Subcutaneous abdominal adipose tissue (tissue), 5 donors: ENCODE data around the gene IGF2.
"Not testable (repeated sequence)": the region's sequence is repeated elsewhere in the genome, so short reads cannot be mapped to it uniquely, and the experiment has no call there.

Experiments
- H3K27ac ChIP-seq: one replicate; pipeline ENCODE4 v1.7.0; 2013; ENCODE audit warnings: low read depth, mild to moderate bottlenecking, inconsistent platforms, low read length, moderate library complexity
- H3K27me3 ChIP-seq, 5 donors: one replicate each; pipeline ENCODE4 v1.7.0; 2013; ENCODE audit warnings: low read length in 5 of 5, inconsistent platforms in 1 of 5; ENCODE audit not compliant: control insufficient read depth in 5 of 5, insufficient read depth in 4 of 5
- H3K36me3 ChIP-seq, 5 donors: one replicate each; pipeline ENCODE4 v1.7.0; 2013; ENCODE audit warnings: low read length in 5 of 5; ENCODE audit not compliant: control insufficient read depth in 5 of 5, insufficient read depth in 5 of 5
- H3K4me1 ChIP-seq, 5 donors: one replicate each; pipeline ENCODE4 v1.7.0; 2013; ENCODE audit warnings: low read length in 5 of 5, mild to moderate bottlenecking in 3 of 5, moderate library complexity in 1 of 5; ENCODE audit not compliant: control insufficient read depth in 5 of 5, insufficient read depth in 5 of 5
- H3K4me3 ChIP-seq, 5 donors: one replicate each; pipeline ENCODE4 v1.7.0; 2013; ENCODE audit warnings: low read length in 5 of 5, low read depth in 1 of 5
- H3K9ac ChIP-seq, 5 donors: one replicate each; pipeline ENCODE4 v1.7.0; 2013; ENCODE audit warnings: low read length in 5 of 5, mild to moderate bottlenecking in 4 of 5, moderate library complexity in 3 of 5
- H3K9me3 ChIP-seq, 5 donors: one replicate each; pipeline ENCODE4 v1.7.0; 2013; ENCODE audit warnings: low read length in 5 of 5; ENCODE audit not compliant: control insufficient read depth in 5 of 5
- donor health status: healthy.
- donor health status: healthy.
- donor health status: healthy.
- donor health status: healthy.
- donor health status: healthy.

The IGF2 gene

DNA sequence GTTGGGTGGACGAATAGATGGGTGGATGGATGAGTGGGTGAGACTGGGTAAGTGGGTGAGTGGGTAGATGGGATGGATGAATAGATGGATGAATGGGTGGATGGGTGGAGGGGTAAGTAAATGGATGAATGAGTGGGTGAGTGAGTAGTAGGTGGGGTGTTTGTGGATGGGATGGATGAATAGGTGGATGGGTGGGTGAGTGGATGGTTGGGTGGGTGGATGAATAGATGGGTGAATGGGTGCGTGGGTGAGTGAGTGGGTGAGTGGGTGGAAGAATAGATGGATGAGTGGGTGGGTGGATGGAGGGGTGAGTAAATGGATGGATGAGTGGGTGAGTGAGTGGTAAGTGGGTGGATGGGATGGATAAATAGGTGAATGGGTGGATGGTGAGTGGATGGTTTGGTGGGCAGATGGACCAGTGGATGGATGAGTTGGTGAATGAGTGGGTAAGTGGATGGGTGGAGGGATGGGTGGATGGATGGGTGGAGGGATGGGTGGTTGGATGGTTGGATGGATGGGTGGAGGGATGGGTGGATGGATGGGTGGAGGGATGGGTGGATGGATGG, 12.6 kb downstream of the IGF2 start:
- Histone ChIP-seq H3K4me1 (no peaks in the 10 kb centered on the region), H3K27me3 (peaks cover 7 to 18% (median 8%) of the 10 kb centered on the region in 5 donors), H3K27ac (no peak overlapping the region), H3K36me3 (peaks cover 0 to 6% (median 5%) of the 10 kb centered on the region in 5 donors), H3K9me3 (no peaks in the 10 kb centered on the region), H3K4me3 (no peak overlapping the region), H3K9ac (no peak overlapping the region)

DNA sequence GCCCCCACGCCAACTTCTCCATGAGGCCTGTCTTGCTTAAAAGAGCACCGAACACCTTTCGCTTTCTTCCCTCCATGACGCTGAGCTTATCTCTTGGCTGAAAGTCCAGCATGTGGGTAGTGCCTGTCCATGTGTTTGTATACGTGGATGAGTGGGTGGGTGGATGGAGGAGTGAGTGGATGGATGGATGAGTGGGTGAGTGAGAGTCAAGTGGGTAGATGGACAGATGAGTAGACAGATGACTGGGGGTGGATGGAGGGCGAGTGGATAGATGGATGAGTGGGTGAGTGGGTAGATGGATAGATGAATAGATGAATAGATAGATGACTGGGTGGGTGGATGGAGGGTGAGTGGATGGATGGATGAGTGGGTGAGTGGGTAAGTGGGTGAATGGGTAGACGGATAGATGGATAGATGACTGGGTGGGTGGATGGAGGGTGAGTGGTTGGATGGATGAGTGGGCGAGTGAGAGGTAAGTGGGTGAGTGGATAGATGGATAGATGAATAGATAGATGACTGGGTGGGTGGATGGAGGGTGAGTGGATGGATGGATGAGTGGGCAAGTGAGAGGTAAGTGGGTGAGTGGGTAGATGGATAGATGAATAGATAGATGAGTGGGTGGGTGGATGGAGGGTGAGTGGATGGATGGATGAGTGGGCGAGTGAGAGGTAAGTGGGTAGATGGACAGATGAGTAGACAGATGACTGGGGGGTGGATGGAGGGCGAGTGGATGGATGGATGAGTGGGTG, 14.3 kb downstream of the IGF2 start:
- H3K27ac ChIP-seq, H3K9ac ChIP-seq, H3K4me1 ChIP-seq, H3K9me3 ChIP-seq, H3K36me3 ChIP-seq, H3K4me3 ChIP-seq: not testable (repeated sequence)
- peaks cover 17 to 31% (median 22%) of the 10 kb centered on the region in 5 donors for H3K27me3 ChIP-seq

DNA sequence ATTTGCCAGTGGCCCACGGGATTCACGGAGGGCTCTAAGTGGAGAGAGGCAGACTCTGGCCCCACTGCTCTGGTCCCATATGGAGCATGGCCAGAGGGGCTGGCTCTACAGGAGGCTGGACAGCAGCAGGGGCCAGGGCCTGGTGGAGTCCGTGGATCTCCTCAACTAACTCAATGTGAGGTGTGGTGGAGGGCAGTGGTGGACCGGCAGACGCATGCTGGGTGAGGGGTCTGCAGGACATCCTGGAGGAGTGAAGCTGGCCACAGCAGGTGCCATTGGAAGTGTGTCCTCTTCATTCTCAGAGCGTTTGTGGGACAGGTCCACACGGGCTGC, 15.6 kb downstream of the IGF2 start:
- Histone ChIP-seq H3K9ac (no peak overlapping the region), H3K9me3 (no peaks in the 10 kb centered on the region), H3K36me3 (no peaks in the 10 kb centered on the region), H3K4me3 (no peak overlapping the region), H3K4me1 (no peaks in the 10 kb centered on the region), H3K27me3 (peaks cover 15 to 32% (median 22%) of the 10 kb centered on the region in 5 donors), H3K27ac (no peak overlapping the region)

DNA sequence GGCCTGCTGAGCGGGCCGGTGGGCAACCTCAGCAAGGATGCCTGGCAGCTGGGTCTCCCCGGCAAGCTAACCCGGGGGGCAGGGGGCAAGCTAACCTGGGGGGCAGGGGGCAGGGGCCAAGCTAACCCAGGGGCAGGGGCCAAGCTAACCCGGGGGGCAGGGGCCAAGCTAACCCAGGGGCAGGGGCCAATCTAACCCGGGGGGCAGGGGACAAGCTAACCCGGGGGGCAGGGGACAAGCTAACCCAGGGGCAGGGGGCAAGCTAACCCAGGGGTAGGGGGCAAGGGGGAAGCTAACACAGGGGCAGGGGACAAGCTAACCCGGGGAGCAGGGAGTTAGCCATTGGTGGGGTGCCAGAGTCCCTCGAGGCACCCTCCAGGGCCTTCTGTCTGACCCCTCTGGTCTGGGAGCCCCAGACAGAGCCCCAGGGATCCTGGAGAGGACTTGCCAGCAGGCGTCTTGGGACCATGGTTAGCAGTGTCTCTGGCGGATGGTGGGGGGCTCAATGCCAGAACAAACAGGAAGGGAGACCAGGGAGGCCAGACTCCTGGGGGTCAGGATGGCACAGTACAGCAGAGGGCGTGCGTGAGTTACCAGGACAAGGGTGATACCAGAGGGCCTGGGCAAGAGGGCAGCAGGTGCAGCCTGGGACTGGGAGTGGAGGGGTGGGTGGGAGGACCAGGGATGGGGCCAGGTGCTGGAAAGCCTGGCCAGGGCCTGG, 16.1 kb downstream of the IGF2 start:
- H3K27ac ChIP-seq: no peak overlapping the region
- H3K9ac ChIP-seq: no peak overlapping the region
- H3K9me3 ChIP-seq: no peaks in the 10 kb centered on the region
- no peak overlapping the region for H3K4me3 ChIP-seq
- peaks cover 15 to 32% (median 22%) of the 10 kb centered on the region in 5 donors for H3K27me3 ChIP-seq
- H3K4me1 ChIP-seq: no peaks in the 10 kb centered on the region
- no peaks in the 10 kb centered on the region for H3K36me3 ChIP-seq

DNA sequence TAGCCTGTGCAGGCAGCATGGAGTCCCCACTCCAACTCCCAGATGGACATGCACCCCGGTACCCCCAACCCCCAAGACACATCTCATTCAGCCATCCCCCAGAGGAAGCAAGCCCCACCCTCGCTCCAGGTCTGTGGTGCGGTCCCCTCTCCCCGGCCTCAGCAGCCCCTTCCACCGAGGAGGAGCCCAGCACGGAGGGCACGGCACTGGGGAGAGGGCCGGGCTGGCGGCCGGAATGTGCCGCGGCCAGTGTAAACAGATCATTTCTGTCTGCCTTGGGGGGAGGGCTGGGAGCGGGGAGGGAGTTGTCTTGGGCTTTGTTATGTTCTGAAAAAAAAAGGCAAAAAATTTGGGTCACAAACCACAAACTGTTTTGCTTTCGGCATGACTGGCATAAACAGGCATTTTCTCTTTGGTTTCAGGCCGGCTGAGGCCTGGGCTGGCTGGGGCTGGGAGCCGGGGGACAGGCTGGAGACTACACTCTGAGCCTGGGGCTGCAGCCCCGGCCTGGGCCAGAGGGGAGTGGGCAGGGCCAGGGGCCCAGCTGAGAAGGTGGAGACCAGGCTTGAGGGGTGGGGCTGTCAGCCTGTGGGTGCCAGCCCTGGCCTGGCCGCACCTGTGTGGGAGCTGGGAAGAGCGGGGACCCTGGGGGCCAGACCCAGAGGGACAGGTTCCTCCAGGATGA, 16.8 kb downstream of the IGF2 start:
- no peaks in the 10 kb centered on the region for H3K36me3 ChIP-seq
- no peak overlapping the region for H3K27ac ChIP-seq
- H3K9ac ChIP-seq: no peak overlapping the region
- no peak overlapping the region for H3K4me3 ChIP-seq
- H3K4me1 ChIP-seq: no peaks in the 10 kb centered on the region
- peaks cover 15 to 32% (median 22%) of the 10 kb centered on the region in 5 donors for H3K27me3 ChIP-seq
- peaks cover 0 to 5% (median 2%) of the 10 kb centered on the region in 5 donors for H3K9me3 ChIP-seq

DNA sequence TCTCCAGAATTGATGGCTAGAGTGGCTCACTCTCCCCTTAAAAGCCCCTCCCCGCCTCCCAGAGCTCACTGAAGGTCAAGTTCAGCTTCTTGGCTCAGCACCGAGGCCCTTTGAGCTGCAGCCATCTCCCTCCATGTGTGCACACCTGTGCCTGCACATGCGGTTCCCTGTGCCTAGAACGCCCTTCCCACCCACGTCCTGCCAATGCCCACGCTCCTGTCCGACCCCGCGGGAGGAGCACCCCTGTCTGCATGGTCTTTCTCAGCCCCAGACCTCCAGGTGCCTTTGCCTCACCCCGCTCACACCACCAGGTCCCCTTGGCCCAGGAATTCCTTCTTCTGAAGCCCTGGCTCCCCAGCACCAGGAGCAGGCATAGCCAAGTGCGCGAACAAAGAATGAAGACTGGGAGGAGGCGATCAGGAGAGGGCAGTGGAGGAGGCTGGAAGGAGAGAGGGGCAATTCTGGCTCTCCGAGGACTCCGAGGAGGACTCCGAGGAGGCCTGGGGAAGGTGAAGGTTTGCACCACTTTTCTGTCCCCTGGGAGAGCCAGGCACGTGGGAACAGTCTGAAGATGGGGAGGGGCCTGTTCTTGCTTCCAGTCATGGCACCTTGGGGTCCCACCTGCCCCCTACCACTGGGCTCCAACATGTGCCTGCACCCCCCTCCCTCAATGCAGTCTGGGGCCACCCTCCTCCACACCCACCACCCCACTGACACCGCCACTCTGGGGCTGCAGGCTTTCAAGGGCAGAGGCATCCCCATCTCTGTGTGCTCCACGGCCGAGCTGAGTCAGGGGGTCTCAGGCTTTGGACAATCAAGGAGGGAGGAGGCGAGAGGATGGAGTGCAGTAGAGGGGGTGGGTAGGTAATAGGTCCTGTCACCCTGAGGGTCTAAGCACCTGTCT, 17.7 kb downstream of the IGF2 start:
- Histone ChIP-seq H3K9ac (no peak overlapping the region), H3K27me3 (peaks cover 15 to 32% (median 22%) of the 10 kb centered on the region in 5 donors), H3K27ac (no peak overlapping the region), H3K4me3 (no peak overlapping the region), H3K4me1 (no peaks in the 10 kb centered on the region), H3K36me3 (no peaks in the 10 kb centered on the region), H3K9me3 (peaks cover 0 to 11% (median 5%) of the 10 kb centered on the region in 5 donors)

DNA sequence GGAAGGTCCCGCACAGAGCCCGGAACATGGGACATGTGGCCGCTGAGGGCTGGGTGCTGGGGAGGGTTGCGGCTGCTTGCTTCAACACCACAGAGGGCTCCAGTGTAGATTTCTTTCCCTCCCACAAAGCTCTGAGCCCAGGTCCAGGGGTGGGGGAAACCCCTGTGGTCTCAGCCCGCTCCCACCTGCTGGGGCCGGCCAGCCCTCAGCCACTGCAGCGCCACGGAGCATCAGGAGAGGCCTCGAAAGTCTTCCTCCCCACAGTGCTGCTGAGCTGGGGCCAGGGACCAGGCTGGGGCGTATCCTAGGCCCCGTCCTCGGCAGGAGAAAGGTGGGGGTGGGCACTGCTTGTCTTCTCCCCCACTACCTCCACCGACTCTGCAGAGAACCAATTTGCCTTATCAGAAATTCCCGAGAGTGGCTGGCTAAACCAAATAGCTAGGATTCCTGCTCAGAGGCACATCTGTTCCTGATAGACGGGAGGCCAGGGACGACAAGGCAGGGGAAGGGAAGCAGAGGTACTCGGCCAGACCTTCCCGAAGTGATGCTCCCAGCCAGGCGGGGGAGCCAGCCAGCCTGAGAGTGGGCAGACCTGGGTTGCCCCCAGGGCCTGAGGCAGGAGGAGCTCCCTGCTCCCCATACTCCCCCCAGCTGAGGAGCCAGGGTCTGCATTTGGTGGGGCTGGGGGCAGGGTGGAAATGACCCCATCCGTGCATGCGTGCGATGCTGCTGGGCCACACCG, 18.7 kb downstream of the IGF2 start:
- H3K9me3 ChIP-seq: peaks cover 5 to 20% (median 13%) of the 10 kb centered on the region in 5 donors

DNA sequence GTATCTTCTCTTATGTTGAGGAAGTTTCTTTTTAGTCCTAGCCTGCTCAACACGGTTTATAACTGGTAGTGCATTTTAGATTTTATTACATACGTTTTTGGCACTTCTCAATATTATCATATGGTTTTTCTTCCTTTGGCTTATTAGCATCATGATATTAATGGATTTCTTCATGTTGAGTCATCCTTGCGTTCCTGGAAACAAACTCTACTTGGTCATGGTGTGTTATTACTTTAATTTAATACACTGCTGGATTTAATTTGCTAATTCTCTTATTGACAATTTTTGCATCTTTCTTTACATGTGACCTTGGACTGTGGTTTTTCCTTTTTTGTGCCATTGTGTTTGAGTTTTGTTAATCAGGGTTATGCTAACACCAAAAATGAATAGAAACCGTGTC, 20.5 kb downstream of the IGF2 start:
- H3K4me3 ChIP-seq: no peak overlapping the region
- peaks cover 13 to 26% (median 20%) of the 10 kb centered on the region in 5 donors for H3K27me3 ChIP-seq
- no peaks in the 10 kb centered on the region for H3K36me3 ChIP-seq

More for the DNA sequence above, 18.7 kb downstream of the IGF2 start:
- H3K27ac ChIP-seq: no peak overlapping the region
- H3K4me3 ChIP-seq: no peak overlapping the region
- H3K9ac ChIP-seq: no peak overlapping the region
- H3K4me1 ChIP-seq: no peaks in the 10 kb centered on the region
- no peaks in the 10 kb centered on the region for H3K36me3 ChIP-seq
- H3K27me3 ChIP-seq: peaks cover 15 to 32% (median 22%) of the 10 kb centered on the region in 5 donors

DNA sequence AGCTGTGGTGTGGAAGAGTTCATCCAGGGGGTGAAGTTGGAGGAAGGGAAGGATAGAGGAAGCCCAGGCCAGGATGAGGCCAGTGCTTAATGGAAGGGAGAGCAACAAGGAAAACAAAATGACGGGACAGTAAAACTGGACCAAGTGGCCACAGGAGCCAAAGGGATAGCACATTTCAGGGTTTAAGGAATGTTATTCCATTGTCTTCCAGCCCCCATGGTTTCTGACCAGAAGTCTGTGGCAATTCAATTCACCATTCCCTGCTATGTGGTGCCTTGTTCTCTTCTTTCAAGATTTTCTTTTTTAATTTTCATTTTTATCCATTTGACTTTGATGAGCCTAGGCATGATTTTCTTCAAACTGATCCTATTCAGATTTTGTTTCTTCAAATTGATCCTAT, 22.5 kb downstream of the IGF2 start:
- Histone ChIP-seq H3K36me3 (no peaks in the 10 kb centered on the region), H3K27me3 (peaks cover 12 to 17% (median 15%) of the 10 kb centered on the region in 5 donors), H3K4me3 (no peak overlapping the region), H3K9me3 (peaks cover 5 to 21% (median 13%) of the 10 kb centered on the region in 5 donors), H3K4me1 (no peaks in the 10 kb centered on the region), H3K9ac (no peak overlapping the region), H3K27ac (no peak overlapping the region)

More for the DNA sequence above, 20.5 kb downstream of the IGF2 start:
- Histone ChIP-seq H3K4me1 (no peaks in the 10 kb centered on the region), H3K9me3 (peaks cover 5 to 21% (median 13%) of the 10 kb centered on the region in 5 donors), H3K27ac (no peak overlapping the region), H3K9ac (no peak overlapping the region)
